Measurements from ENCODE around the gene ANKRD55.
"Not testable (repeated sequence)": the region's sequence is repeated elsewhere in the genome, so short reads cannot be mapped to it uniquely, and the experiment has no call there.

The ANKRD55 gene

DNA sequence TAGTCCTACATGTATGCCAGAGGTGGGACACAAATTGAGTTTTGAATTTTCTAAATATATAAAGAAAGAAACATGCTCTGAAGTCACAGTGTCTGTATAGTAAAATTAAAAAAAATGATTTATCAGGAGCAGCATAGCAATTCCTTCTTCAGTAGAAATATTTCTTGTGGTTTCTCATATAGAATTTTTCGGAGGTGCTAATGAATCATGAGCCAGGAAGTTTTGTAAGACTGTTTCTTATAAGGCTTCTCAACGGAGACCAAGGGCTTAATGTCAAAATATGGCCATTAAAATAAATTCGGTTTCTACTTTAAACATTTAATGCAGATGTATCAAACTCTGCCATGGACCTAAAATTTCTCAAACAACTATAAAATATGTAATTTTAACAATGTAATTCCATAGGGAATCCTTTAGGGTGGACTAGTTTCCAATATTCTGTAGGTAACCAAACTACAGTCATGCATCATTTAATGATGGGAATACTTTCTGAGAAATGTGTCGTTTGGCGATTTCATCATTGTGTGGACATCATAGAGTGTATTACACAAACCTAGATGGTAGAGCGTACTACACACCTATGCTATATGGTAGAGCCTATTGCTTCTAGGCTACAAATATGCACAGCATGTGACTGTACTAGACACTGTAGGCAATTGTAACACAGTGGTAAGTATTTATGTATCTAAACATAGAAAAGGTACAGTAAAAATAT, 66.3 kb downstream of the ANKRD55 start:
- peak; percentile 83 for DNase-seq

DNA sequence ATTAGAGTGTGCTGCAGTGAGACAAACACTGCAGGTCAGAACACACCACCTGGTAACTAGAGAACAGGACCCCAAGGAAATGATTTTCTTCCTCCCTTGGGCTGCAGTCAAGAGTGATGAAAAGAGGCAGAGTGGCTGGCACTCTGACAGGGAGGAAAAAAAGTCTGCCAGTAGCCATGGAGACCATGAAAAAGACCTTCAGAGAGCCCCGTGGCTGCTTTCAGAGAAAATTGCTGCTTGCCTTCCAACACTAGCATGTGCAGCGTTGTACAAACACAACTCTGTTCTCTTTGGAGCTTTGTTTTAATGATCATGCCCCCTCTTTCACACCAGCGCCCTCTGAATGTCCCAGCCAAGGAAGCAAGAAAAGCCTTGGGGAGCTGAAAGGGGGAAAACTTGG, 68.8 kb downstream of the ANKRD55 start:
- DNase-seq = peak; percentile 36

DNA sequence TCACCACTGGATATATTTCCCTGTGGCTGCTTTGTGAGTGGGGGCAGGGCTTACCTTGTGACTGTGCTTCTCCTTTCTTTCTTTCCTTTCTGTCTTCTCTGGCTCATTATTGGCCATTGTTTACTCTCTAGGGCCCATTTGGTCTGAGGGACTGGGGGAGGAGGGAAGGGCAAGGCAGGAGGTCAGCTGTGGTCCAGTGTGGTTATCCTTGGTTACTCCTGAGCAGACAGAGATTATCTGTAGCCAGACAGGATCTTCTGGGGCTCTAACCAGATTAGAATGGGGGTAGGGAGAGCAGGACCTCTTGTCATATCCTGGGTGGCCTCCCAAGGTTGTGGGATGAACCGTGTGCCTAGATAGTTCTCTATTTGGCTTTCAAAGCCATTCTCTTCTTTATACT, 71.2 kb downstream of the ANKRD55 start:
- DNase-seq = no peak

DNA sequence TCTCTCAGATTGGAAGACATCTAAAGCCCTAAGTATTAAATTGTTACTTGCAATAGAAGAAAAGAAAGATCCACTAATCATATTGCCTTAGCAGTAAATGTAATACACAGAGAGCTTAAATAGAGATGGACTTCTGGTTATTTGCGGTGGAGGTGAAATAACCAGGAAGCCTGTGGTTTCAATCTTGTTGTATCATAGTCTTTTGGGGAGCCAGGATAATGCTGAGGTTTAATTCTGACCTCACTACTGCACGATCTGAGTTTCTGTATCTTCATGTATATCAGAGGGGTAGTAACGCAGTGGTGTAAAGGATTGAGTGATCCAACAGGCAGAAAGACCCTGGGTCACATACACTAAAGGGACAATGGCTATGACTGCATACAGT, 71.7 kb downstream of the ANKRD55 start:
- DNase-seq = no peak

DNA sequence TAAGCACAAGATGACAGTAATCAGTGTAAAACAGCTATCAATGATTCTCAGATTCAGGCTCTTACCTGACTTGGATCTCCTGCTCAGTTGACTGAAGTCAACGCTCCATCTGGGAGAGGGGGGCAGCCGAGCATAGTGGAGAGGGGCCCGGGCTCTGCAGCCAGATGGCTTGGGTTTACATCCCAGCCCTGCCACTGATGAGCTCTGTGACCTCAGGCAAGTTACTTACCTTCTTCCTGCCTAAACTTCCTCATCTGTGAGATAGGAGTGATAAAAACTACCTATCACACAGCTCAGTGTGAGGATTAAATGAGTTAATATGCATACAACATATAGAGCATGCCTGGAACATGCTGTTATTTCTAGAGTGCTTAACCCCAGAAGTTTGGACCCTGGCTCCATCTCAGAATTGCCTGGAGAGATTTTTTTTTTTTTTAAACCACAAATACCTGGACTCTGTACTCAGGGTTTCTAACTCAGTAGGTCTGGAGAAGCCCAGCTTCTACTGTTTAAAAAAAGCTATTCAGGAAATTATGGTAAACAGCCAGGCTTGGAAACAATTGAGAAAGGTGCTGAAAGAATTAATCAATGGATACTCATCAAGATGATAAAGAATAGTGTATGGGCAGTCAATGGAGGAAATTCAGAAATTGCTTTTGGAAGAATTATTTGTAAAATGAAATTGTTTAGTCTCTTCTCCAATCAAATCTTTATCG, 72.2 kb downstream of the ANKRD55 start:
- no peak for DNase-seq

DNA sequence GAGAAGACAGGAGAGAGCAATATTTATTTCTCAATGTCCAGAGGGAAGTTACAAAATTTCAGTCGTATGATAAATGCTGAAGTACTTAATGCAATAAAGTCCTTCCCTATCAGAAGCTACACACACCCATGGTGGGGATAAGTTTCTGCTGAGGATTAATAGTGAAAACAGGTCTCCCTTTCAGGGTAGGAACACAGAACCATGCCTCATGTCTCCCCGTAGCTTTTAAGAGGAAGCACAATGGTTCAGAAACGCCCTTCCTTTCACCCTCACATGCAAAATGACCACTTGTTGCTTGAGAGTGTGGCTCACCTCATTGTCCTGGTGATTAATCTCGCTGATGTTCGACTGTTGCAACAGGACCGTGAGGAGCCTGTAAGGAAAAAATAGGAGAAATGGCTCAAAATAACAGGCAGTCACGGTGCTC, 73.6 kb downstream of the ANKRD55 start:
- DNase-seq = no peak

DNA sequence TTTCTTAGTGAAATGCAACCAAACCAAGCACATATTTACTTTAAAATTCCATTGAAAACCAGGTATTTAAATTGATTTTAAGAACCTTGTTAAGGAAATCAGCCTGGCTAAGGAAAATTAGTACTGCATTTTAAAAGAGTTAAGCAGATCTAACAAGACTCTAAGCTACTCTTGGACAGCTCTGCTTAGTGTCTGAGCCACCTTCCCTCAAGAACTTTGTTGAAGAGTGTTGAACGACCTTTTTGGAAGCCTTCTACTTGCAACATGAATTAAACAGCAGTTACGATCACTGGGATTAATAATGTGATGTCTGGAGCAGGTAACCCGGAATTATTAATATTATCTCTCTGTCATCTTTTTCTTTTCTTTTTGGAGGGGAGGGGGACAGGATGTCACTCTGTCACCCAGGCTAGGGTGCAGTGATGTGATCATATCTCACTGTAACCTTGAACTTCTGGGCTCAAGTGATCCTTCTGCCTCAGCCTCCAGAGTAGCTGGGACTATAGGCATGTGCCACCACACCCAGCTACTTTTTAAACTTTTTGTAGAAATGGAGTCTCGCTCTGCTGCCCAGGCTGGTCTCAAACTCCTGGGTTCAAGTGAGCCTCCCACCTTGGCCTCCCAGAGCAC, 74.7 kb downstream of the ANKRD55 start:
- DNase-seq = no peak

DNA sequence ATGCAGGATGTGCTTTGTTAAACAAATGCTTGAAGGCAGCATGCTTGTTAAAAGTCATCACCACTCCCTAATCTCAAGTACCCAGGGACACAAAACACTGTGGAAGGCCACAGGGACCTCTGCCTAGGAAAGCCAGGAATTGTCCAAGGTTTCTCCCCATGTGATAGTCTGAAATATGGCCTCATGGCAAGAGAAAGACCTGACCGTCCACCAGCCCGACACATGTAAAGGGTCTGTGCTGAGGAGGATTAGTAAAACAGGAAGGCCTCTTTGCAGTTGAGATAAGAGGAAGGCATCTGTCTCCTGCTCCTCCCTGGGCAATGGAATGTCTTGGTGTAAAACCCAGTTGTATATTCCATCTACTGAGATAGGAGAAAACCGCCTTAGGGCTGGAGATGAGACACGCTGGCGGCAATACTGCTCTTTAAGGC, 75.9 kb downstream of the ANKRD55 start:
- DNase-seq = not testable (repeated sequence)

DNA sequence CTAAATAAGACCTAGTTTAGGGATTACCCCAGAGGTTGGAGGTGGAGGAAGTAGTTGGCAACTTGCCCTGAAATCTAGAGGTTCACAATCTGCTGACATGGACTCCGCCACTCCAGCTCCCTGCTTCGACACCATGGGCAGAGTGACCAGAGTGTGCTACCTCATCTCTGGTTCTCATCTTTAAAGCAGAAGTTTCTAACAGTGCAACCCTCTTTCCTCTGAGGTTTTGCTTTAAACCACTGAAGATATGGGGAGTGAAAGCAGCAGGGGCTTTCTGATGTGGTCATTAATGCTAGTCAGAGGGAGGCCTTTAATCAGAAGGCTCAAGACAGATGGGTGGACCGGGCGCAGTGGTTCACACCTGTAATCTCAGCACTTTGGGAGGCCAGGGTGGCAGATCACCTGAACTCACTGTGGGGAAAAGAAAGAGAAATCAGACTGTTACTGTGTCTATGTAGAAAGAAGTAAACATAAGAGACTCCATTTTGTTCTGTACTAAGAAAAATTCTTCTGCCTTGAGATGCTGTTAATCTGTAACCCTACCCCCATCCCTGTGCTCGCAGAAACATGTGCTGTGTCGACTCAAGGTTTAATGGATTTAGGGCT, 76.4 kb downstream of the ANKRD55 start:
- not testable (repeated sequence) for DNase-seq

DNA sequence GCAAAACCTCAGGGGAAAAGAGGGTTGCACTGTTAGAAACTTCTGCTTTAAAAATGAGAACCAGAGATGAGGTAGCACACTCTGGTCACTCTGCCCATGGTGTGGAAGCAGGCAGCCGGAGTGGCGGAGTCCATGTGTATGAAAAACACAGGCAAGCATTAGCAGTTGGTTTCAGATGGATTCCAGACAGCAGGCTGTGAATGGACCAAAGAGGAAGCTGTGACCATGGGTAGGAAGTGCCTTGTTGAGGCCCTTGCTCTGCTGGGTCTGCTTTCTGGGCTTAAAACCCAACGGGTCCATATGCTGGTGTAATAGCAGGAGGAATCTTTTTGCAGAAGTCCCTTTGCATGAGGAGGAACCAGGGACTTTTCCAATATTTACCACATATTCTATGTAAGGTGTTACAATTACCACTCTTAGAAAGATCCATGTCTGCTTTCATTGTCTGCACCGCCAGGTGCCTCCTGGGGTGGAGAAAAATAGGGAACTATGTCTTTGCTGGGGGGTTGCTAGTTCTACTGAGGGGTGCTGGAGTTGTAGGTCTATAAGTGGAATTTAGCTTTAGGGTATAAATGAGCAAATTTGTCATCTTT, 77.0 kb downstream of the ANKRD55 start:
- no peak for DNase-seq

DNA sequence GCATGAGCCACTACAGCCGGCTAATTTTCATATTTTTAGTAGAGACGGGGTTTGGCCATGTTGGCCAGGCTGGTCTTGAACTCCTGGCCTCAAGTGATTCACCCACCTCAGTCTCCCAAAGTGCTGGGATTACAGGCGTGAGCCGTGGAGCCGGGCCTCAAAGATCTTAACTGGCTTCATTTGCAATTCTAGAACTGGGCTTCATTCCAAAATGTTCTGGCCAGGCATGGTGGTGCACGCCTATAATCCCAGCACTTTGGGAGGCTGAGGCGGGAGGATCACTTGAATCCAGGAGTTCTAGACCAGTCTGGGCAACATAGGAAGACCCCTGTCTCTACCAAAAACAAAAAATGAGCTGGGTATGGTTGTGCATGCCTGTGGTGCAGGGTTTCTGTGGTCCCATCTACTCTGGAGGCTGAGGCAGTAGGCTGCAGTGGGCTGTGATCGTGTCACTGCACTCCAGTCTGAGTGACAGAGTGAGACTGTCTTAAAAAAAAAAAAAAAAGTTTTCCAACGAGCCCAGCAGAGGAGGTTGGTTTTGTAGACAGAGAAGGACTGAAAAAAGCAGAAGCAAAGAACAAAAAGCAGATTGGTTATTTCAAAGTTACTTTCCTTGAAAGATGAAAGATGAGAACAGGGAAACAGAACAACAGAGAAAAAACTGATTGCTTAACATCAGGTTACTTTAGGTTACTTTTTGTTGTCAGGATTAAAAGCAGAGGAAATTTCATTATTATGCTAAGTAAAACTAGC, 78.2 kb downstream of the ANKRD55 start:
- DNase-seq = no peak

DNA sequence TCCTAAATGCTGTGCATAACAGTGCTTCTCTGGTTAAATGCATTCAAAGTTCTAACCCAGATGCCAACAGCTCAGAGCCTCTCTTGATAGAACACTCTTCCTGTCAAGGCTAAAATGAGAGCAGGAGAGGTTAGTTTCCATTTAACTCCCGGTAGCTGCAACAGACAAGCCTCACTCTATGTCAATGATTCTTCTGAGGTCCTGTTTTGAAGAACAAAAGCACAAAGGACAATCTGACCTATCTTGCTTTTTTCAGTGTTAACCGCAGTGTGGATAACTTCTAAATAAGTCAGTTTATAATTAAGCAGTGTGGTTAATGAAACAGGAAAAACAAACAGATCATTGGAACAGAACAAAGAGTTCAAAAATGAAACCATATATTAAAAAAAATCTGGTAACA, 80.7 kb downstream of the ANKRD55 start:
- DNase-seq = no peak

DNA sequence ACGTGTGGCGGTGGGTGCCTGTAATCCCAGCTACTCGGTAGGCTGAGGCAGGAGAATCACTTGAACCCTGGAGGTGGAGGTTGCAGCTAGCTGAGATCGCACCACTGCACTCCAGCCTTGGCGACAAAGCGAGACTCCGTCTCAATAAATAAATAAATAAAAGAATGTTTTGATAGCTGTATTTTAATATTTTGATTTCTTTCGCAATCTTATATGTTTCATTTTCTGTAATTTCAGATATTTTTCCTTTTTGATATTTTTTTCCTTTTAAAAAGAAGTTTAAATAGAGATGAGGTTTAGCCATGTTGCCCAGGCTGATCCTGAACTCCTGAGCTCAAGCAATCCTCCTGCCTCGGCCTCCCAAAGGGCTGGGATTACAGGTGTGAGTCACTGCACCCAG, 82.4 kb downstream of the ANKRD55 start:
- DNase-seq = not testable (repeated sequence)

DNA sequence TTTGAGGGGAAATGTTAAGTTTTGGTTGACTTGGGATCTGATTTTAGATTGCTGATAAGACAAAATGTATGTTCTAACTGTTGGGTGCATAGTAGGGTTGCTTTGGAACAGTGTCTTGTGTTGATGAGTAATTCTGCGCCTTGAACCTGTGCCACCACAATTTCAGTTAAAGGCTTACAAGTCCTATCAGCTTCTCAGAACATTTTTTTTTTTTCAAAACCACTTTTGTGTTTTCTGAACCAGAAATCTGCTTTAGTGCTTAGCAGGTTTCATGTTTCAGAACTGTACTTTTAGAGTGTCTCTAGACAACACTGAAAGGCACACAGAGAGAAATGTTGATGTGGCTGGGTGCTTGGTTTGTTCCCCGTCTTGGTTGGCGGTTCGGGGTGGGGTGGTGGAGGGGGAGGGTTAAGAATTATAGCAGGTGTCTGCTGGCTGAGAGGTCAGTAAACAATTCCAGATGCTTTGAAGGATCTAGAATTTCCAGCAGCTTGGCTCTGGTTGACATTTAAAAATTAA, 84.6 kb downstream of the ANKRD55 start:
- DNase-seq = no peak

DNA sequence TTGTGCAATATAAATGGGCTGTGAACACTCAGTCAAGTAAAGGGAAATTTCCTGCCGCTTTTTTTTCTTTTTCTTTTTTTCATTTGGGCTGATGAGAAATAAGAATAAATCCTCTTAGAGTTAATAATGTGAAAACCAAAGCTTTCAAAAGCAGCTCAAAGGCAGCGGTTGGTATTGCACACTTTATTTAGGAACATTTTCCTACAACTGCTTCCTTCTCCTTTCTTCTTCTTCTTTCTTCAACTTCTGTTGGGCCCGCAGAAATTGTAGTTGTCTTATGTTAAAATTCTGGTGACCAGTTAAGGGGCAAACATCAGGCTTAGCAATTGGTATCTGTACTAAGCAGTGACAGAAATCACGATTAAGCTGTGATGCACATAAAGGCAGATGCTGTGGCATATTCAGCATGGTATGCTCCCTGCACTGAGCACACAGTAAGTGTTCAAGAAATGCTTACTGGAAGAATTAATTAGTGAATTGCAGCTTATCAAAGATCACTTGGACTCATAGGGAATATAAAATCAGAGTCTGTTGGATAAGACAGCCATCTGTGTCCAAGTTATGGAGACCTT, 85.4 kb downstream of the ANKRD55 start:
- DNase-seq = no peak

DNA sequence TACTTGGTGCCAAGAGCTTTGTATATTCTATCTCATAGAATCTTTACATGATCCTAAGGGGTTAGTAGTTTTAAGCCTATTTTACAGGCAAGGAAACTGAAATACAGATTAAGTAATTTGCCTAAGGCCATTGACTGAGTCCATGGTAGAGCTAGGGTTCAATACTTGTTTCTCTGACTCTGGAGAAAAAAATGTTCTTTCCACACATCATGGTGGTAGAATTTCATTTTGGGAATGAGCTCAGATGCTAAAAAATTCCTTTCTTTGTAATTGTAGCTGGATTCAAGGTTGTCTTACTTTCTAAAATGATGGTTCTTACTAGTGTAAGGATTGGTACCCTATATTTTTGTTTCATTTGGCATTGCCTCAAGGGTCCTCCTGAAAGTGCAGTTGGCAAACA, 86.0 kb downstream of the ANKRD55 start:
- DNase-seq = no peak

DNA sequence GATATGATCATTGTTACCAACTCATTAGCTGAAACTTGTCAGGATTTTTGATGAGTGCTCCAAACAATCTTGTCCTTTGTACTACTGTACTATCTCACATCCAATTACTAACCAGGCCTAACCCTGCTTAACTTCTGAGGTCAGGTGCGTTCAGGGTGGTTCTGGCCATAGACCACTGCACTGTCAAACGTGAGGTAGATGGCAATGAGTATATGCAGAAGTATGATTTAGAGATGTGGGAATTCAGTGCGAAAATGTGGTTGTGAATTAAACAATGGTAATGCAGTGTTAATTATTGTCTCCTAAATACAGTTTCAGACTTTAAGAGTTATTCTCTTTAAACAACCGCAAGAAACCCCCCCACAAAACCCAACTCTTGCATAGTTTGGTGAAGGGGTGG, 86.5 kb downstream of the ANKRD55 start:
- no peak for DNase-seq

DNA sequence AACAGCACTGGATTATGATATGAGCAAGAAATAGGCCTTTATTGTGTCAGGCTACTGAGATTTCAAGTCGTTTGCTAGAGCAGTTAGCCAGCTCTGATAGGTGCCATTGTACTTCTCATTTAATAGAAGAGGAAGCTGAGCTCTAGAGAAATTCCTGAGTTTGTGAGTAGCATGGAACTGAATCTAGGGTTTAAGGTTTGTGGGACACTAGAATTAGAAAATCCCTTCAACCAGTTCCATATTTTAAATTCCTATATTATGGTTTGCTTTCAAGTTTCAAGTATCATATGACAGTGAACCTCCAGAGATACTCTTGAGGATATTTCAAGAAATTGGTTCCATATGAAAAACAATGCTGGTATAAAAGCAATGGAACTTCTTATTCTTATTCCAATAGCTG, 87.6 kb downstream of the ANKRD55 start:
- peak; percentile 71 for DNase-seq

DNA sequence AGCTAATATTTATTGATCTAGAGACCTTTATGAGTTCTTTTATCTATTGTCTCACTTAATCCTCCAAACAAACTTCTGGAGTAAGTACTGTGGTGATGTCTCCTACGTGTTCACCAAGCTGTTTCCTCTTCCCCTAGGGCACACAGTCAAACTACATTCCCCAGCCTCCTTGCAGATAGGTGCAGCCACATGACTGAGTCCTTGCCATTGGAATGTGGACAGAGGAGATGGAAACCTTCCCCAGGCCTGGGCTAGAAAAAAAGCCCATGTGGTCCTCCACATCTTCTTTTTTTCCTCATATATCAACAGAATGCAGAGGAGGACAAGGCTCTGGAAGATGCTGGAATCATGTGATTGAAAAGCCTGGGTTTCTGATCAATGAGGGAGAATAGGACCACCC, 88.0 kb downstream of the ANKRD55 start:
- peak; percentile 21 for DNase-seq

DNA sequence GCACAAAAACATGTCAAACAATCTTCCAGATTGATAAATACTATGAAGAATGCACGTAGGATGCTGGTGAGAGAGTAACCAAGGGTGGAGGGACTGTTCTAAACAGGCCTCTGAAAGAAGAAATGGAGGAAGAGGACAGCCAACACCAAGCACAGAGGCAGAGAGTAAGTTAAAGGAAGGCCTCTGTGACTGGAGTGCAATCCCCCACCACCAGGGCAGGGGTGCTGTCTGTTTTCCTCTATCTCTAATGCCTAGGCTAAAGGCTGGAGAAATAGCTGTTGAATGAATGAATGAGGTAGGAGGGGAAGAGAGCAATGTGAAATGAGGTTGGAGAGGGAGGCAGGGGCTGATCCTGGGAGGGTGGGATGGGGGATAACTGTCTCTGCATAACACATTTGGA, 88.9 kb downstream of the ANKRD55 start:
- no peak for DNase-seq

DNA sequence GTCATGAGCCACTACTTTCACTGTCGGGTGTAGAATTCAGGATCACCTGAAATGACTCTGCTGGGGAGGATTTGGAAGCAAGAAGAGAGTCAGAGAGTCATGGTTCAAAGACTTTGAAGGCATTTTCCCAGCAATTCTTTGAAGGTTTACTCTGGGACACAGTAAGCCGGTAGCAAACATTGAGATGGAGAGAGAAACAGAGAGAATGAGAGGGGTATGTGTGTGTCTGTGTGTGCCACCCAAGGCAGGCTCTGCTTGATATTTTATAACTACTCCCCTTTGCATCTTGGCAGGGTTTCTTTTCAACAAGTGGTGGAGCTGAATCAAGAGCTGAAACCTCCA, 89.8 kb downstream of the ANKRD55 start:
- DNase-seq = no peak
